ENCODE measurements around the gene CBLN1. TPM values are rescaled to one million over a fixed set of nuclear protein-coding genes. Genes with fewer than 3 reads are reported as not detected.

Gene CBLN1
- total RNA-seq, 3 donors from 2014 or later, result 0.44 to 0.64 TPM; not detected in 1

DNA sequence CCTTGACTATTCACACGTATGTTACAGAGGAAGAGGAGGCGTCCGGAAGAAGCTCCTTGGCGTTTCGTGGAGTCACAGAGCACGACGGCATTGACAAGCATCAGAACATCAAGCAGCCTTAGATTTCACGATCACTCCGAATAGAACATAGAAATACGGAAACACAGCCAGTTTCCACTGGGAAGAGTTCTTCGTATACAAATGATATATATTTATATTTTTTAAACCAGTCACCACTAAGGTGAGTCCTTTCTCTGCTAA is 3.1 kb downstream of the CBLN1 start:
- no peak for DNase-seq (ENCODE audit: low spot score in 2 of 2)
- Histone ChIP-seq H3K27ac (no peak overlapping the region), H3K27me3 (peaks cover 7 to 95% of the 10 kb centered on the region in 2 donors), H3K4me1 (no peaks in the 10 kb centered on the region), H3K4me3 (no peak overlapping the region), H3K9me3 (no peaks in the 10 kb centered on the region), H3K36me3 (no peaks in the 10 kb centered on the region)
- TF ChIP-seq POLR2A (IDR thresholded peaks at IDR 0.05), result no peak
- no peak for TF ChIP-seq POLR2AphosphoS5 (IDR thresholded peaks at IDR 0.05)
- no peak for TF ChIP-seq CTCF (IDR thresholded peaks at IDR 0.05)
- intact Hi-C loops (cut with DNase I; ENCODE audit: low total_unique reads), result no loop called here

DNA sequence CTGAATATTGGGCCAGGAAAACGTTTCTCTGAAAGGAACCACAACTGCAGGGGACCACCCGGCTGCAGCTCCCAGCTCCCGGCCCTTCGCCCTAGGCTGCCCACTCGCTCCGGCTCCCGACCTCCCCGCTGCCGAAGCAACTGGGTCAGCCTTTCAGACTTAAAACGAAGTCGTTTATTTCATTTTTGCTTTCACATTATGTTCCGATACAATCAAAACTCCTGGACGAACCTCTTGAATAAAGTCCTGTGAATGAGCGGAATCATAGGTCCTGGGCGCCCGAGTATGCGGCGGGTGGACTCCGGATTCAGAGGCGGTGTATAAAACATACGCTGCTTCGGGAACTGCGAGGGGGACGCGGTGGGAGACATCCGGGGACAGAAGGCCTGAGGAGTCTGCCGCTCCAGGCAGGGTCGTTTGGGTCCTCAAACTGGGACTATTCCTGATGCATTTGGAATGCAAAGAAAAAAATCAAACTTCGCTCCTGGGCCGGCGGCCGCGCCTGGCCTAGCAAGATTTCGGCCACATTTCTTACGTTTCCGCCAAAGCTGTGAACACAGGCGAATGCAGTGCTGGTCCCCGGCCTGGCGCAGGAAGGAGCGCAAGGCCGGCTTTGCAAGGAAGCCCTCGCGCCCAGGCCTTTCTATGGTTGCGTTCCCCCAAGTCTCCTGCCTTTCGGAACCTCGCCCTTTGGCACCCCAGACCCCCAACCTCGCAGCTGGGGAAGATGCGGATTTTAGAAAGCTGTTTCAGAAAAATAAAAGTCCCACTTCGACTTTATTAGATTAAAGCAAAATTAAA is 3.7 kb downstream of the CBLN1 start:
- intact Hi-C loops (cut with DNase I; ENCODE audit: low total_unique reads), result no loop called here
- Histone ChIP-seq H3K36me3 (no peaks in the 10 kb centered on the region), H3K9me3 (no peaks in the 10 kb centered on the region), H3K27me3 (peaks cover 7 to 95% of the 10 kb centered on the region in 2 donors), H3K4me1 (no peaks in the 10 kb centered on the region), H3K27ac (no peak overlapping the region), H3K4me3 (no peak overlapping the region)
- TF ChIP-seq POLR2A (IDR thresholded peaks at IDR 0.05), result no peak
- no peak for TF ChIP-seq POLR2AphosphoS5 (IDR thresholded peaks at IDR 0.05)
- no peak for TF ChIP-seq CTCF (IDR thresholded peaks at IDR 0.05)
- no peak for DNase-seq (ENCODE audit: low spot score in 2 of 2)

DNA sequence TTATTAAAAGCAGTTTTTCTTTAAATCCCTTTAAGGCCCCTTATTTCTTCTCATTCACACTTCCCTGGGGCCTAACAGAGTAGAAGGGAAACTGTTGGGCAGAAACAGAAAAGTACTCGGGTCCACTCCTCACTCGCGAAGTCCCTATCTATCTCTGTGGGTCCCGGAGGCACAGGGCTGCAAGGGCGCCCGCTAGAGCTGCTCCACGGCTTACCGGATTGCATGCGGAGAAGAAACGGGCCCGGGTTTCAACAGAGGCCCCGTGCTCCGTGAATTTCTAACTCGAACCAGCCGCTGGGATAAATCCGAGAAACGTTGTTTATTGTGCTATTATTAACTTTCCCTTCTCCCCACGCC is 4.3 kb downstream of the CBLN1 start:
- Histone ChIP-seq H3K4me3 (no peak overlapping the region), H3K9me3 (no peaks in the 10 kb centered on the region), H3K4me1 (no peaks in the 10 kb centered on the region), H3K27me3 (peaks cover 7 to 95% of the 10 kb centered on the region in 2 donors), H3K36me3 (no peaks in the 10 kb centered on the region), H3K27ac (no peak overlapping the region)
- TF ChIP-seq POLR2AphosphoS5 (IDR thresholded peaks at IDR 0.05) (no peak), CTCF (IDR thresholded peaks at IDR 0.05) (no peak), POLR2A (IDR thresholded peaks at IDR 0.05) (no peak)
- no peak for DNase-seq (ENCODE audit: low spot score in 2 of 2)
- intact Hi-C loops (cut with DNase I; ENCODE audit: low total_unique reads), result no loop called here

- TF ChIP-seq POLR2A (IDR thresholded peaks at IDR 0.05), result no peak
- TF ChIP-seq POLR2AphosphoS5 (IDR thresholded peaks at IDR 0.05), result no peak
- TF ChIP-seq CTCF (IDR thresholded peaks at IDR 0.05), result no peak
- Histone ChIP-seq H3K27me3 (peaks cover 7 to 100% of the 10 kb centered on the region in 2 donors), H3K36me3 (no peaks in the 10 kb centered on the region), H3K9me3 (no peaks in the 10 kb centered on the region), H3K4me1 (no peaks in the 10 kb centered on the region), H3K27ac (no peak overlapping the region), H3K4me3 (no peak overlapping the region)
- intact Hi-C loops (cut with DNase I; ENCODE audit: low total_unique reads), result no loop called here
- no peak for DNase-seq (ENCODE audit: low spot score in 2 of 2)
Measured at GRCh38 chr16:49276646-49277385, 4.8 kb downstream of the CBLN1 start.

DNA sequence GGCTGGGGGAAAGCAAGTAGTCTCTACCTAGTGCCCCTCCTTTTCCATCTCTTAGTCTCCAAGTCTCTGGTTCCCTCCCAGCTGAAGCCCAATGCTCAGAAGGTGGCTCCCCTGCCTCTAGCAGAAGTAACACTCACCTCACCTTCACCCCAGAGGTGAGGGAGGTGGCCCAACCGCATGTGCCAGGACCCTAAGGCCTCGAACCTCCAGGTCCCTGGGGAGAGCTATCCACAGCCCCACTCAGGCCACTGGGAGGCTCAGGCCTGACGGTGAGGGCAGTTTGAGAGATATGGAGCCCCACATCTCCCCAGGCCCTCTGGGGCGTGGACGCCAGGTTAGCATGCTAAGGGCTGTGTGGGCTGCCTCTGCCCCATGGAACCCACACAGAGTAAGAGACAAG is 5.8 kb downstream of the CBLN1 start:
- no peak for TF ChIP-seq CTCF (IDR thresholded peaks at IDR 0.05)
- TF ChIP-seq POLR2AphosphoS5 (IDR thresholded peaks at IDR 0.05), result no peak
- TF ChIP-seq POLR2A (IDR thresholded peaks at IDR 0.05), result no peak
- DNase-seq (ENCODE audit: low spot score in 2 of 2), result no peak
- intact Hi-C loops (cut with DNase I; ENCODE audit: low total_unique reads), result no loop called here
- Histone ChIP-seq H3K4me3 (no peak overlapping the region), H3K27ac (no peak overlapping the region), H3K4me1 (no peaks in the 10 kb centered on the region), H3K36me3 (no peaks in the 10 kb centered on the region), H3K9me3 (no peaks in the 10 kb centered on the region), H3K27me3 (peaks cover 7 to 97% of the 10 kb centered on the region in 2 donors)

All from breast epithelium (tissue), 4 donors.